Superior temporal gyrus (tissue), 1 donor: Measurements from ENCODE around the gene SCARF1.
A peak's percentile ranks its signal among the peaks of the same experiment; 100 is the strongest.

ENCODE experiments used
- DNase-seq: peaks from one replicate; pipeline ENCODE4 v3.0.0-alpha.2; 2016; ENCODE audit errors: extremely low spot score

SCARF1 gene

GRCh38 chr17:1648173-1648962, 2.8 kb upstream of the SCARF1 start:
- no peak for DNase-seq

- no peak for DNase-seq
Observed at GRCh38 chr17:1647802-1648171, 2.3 kb upstream of the SCARF1 start.

GRCh38 chr17:1646199-1646875, 805 bp upstream of the SCARF1 start:
- no peak for DNase-seq

GRCh38 chr17:1644493-1645206, 882 bp downstream of the SCARF1 start:
- no peak for DNase-seq

GRCh38 chr17:1643999-1644492, 1.5 kb downstream of the SCARF1 start:
- DNase-seq, result no peak

GRCh38 chr17:1643293-1643998, 2.1 kb downstream of the SCARF1 start:
- no peak for DNase-seq

GRCh38 chr17:1641065-1641403, 4.5 kb downstream of the SCARF1 start:
- no peak for DNase-seq

GRCh38 chr17:1640329-1641064, 5.0 kb downstream of the SCARF1 start:
- no peak for DNase-seq

- no peak for DNase-seq
Observed at GRCh38 chr17:1639549-1640180, 5.9 kb downstream of the SCARF1 start.

- DNase-seq, result no peak
Observed at GRCh38 chr17:1638624-1639300, 6.8 kb downstream of the SCARF1 start.

- no peak for DNase-seq
Observed at GRCh38 chr17:1638171-1638590, 7.4 kb downstream of the SCARF1 start.

GRCh38 chr17:1636732-1637285, 8.7 kb downstream of the SCARF1 start:
- DNase-seq, result no peak

GRCh38 chr17:1635675-1636465, 9.7 kb downstream of the SCARF1 start:
- DNase-seq, result no peak

- DNase-seq, result no peak
Observed at GRCh38 chr17:1634841-1635650, 10.5 kb downstream of the SCARF1 start.

GRCh38 chr17:1630662-1631061, 14.9 kb downstream of the SCARF1 start:
- no peak for DNase-seq

GRCh38 chr17:1629504-1630310, 15.8 kb downstream of the SCARF1 start:
- DNase-seq, result no peak

- DNase-seq, result peak; percentile 95
Observed at GRCh38 chr17:1628856-1629503, 16.6 kb downstream of the SCARF1 start.
